SH-SY5Y (cell line): Measurements from ENCODE around the gene EBF3.

ENCODE experiments used
- GATA2 ChIP-seq: IDR thresholded peaks from 2 replicates; pipeline ENCODE4 v1.6.1; 2011; ENCODE audit warnings: mild to moderate bottlenecking, low read depth, low read length
- GATA3 ChIP-seq: IDR thresholded peaks from 2 replicates; pipeline ENCODE4 v1.6.1; 2011; ENCODE audit warnings: low read depth, mild to moderate bottlenecking, low read length, moderate library complexity

EBF3 gene

GRCh38 chr10:129912986-129913695 is 50.9 kb downstream of the EBF3 start:
- TF ChIP-seq GATA3 (no peak), GATA2 (no peak)

GRCh38 chr10:129912166-129912917 is 51.7 kb downstream of the EBF3 start:
- TF ChIP-seq GATA3 = no peak
- TF ChIP-seq GATA2 = no peak

DNA sequence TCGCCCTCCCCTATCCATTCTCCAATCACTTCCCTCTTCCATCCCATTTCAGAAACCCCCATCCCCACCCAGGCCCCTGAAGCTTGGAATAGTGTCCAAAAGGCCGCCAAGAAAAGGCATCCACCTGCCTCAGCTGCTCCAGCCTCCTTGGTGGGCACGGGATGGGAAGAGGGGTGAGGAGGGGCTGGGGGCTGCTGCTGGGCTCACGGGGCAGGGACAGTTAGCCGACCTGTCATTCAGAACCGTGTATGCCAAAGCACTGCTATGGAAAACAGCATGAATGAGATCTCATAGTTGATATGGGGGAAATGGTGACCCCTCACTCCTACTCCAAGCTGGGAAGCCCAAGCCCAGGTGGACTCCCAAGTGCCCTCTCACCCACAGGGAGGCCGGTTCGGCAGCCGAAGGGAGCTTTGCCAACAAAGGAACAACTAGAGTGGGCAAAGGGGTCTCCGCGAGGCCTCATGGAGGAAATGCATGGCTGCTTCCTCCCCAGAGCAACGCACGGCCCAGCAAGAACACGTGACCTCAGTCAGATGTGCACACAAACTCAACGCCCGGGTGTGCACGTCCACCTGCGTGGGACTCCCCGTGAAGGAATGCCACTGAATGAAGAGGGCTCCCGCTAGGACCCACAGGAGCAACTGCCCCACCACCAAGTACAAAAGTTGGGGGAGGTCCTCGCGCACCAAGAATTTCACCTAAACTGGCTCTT is 52.5 kb downstream of the EBF3 start:
- TF ChIP-seq GATA2 (no peak), GATA3 (no peak)

DNA sequence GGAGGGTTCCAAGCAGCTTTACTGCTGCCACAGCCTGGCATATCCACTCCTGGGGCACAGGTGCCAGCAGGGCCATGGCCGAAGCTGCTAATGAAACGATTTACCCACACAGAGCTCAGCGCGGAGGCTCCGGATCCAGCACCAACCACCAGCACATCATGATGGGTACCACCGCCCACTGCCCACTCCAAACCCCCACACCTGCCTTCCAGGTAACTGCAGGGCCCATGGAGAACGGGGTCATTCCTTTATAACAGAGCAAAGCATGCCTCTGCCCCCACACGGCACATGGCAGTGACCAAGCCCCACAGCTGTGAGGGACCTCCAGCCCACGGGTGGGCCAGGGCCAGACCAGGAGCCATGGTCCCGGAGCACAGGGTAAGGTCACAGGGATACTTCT is 53.2 kb downstream of the EBF3 start:
- no peak for TF ChIP-seq GATA2
- TF ChIP-seq GATA3 = no peak

GRCh38 chr10:129909531-129910256 is 54.4 kb downstream of the EBF3 start:
- TF ChIP-seq GATA2 (no peak), GATA3 (no peak)

GRCh38 chr10:129909080-129909479 is 55.0 kb downstream of the EBF3 start:
- TF ChIP-seq GATA3 (no peak), GATA2 (no peak)

DNA sequence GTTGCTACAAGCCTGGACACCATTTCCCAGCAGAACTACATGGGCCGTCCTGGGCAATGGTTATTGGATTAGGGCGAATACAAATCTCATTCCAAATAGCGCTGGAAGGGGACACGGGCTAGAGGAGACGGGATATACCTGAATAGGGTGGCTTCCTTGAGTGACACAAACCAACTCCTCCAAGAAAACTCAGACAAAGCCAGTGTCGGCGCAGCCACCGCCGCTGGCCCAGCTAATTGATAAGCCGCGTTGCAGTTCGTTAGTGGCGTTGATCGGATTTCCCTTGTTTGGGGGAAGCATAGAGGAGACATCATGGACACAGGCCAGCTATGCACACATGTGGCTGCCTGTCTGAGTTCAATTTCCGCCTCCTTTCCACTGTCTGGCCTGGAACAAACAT is 55.7 kb downstream of the EBF3 start:
- TF ChIP-seq GATA3 = no peak
- no peak for TF ChIP-seq GATA2

DNA sequence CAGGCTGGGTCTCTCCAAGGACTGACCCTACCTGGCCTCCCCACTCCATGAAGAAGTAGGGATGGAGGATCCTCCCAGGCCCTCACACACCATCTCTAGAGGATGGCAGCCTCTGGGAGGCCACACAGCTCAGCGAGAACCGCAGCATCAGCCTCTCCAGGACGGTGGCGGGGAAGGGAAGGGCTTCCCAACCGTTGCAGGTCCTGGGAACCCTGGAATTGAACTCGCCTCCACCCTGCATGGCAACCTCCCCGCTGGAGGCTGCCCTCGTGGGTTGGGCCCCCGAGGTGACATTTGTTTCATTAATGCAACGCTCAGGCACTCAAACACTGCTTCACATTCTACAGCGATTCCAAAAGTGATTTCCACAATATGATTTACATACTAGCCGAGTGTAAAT is 58.5 kb downstream of the EBF3 start:
- no peak for TF ChIP-seq GATA2
- TF ChIP-seq GATA3 = no peak

DNA sequence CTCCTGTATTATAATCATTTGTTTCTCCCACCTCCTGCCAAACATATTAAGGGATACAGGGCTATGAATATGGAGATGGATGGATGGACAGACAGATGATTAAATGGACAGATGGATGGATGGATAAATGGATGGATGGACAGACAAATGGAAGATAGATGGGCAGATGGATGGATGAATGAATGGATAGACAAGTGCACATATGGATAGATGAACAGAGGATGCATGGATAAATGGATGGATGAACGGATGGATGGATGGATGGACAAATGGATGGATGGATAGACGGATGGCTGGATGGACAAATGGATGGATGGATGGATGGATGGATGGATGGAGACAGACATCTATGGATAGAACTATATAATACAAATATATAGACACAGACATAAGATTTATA is 59.8 kb downstream of the EBF3 start:
- no peak for TF ChIP-seq GATA2
- no peak for TF ChIP-seq GATA3

- TF ChIP-seq GATA2 (no peak), GATA3 (no peak)
These were observed 62.6 kb downstream of the EBF3 start for GRCh38 chr10:129901389-129902006.

DNA sequence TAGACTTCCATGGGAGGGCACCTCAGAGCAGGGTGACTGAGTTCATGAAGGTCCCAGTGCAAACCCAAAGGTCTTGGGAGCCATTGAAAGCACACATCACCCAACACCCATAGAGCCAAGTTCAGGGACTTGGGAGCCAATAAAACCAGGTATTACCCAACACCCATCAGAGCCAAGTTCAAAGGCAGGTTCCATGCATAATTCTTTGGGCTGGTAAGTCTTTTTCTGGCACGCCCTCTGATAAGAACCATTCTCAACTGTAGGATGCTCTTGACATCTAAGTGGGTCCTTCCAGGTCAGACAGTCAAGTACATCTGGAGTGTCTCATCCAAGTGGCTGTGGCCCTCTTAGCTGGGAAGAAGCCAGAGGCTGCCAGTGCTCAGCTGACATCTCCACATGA is 63.2 kb downstream of the EBF3 start:
- TF ChIP-seq GATA2 (no peak), GATA3 (no peak)

DNA sequence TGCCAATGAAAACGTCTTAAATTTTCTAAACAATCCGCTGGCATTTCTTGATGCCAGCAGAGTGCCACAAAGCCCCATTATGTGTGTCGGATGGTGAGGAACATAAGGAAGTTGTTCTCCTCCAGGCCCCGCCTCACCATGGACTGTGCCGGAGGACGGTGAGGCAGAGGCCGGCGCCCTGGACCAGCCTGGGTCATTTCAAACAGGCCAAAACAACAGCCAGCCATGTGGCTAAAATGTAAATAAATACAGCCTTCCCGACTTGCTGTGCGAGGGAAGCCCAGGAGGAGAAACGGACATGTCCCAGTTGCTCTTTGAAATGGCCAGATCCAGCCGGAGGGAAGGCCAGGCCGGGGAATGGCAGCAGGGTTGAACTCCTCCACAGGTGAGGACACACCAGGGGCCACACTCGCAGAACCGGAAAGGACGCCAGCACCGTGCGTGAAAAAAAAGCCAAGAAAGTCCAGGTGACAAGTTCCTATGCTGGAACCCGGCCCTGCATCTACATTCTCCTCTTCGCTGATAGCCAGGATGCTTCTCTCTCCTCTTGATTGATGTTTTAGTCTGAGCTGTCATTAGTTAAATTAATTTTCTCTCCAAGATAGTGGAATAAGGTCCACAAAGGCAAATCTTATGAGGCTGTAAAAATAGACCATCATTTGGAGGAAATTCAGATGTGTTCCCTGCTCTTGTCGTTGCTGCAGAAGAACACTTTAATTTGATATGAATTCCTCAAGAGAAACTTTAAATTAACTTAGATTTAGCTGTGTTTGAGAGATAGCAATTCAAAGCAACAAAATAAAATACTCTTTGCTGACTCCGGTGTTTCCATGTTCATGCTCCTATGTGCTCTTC is 64.6 kb downstream of the EBF3 start:
- TF ChIP-seq GATA3 (no peak), GATA2 (no peak)
